Measurements from ENCODE around the gene PABPC1L.

DNA sequence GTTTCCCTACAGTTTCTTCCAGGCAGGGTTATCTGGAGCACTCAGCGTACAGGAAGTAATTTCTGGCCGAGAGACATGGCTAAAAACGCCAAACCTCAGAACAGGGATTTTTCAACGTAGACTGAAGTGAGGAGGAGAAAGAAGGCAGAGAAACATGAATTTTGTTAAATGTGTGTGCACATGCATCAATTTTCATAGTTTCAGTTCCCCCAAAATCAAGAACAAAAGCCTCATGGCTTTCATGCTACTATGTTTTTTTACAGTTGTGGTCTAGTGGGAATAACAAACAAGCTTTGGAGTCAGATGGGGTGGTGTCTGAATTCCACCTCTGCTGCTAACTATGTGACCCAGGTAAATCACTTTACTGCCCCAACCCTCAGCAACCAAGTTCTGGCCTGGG, 45.4 kb downstream of the PABPC1L start:
- TF ChIP-seq POLR2A (IDR thresholded peaks at IDR 0.05; ENCODE audit: low read depth, low read length) (no peak), POLR2AphosphoS5 (IDR thresholded peaks at IDR 0.05; ENCODE audit: low read depth, low read length) (no peak)
